NCI-H2081 (cell line): ENCODE results near the gene STH.

Experiments
- DNase-seq, 2 experiments: peaks; one replicate each; lab custom pipeline; 2025; lab: John Stamatoyannopoulos, UW

Gene STH

GRCh38 chr17:45967378-45967777 is 31.7 kb upstream of the STH start:
- no peak for DNase-seq

- DNase-seq, result no peak
These were observed 30.3 kb upstream of the STH start for GRCh38 chr17:45968732-45969131.

DNA sequence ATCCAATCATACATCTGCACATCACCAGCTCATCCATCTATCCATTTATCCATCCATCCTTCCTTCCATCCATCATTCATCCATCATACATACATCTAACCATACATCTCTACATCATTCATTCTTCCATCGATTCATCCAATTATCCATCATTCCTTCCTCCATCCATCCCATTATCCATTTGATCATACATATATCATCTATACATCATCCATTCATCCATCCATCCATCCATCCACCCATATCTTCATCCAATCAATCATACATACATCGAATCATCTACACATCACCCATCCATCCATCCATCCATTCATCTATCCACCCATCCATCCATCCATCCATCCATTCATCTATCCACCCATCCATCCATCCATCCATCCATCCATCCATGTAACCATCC is 29.3 kb upstream of the STH start:
- no peak for DNase-seq

DNA sequence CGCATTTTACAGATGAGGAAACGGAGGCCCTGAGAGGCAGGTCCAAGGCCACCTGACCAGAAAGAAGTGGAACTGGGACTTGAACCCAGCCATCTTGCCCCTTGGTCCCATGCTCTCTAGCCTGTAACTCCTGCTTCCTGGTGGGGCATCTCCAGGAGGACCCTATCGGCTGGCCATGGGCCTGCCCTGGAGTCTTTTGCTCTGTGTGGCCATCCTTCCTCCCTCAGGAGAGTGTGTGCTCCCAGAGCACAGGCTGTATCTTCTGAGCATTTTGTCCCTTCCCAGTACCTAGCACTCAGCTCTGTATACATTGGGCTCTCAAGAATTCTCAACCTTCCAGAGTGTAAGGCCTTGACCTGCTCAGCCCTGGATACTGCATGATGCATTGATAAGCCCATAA is 28.4 kb upstream of the STH start:
- DNase-seq, result no peak

DNA sequence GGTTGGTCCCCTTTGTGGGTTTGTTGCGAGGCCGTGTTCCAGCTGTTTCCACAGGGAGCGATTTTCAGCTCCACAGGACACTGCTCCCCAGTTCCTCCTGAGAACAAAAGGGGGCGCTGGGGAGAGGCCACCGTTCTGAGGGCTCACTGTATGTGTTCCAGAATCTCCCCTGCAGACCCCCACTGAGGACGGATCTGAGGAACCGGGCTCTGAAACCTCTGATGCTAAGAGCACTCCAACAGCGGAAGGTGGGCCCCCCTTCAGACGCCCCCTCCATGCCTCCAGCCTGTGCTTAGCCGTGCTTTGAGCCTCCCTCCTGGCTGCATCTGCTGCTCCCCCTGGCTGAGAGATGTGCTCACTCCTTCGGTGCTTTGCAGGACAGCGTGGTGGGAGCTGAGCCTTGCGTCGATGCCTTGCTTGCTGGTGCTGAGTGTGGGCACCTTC is 27.3 kb upstream of the STH start:
- DNase-seq, result no peak

- no peak for DNase-seq
These were observed 26.5 kb upstream of the STH start for GRCh38 chr17:45972531-45972930.

- no peak for DNase-seq
These were observed 25.8 kb upstream of the STH start for GRCh38 chr17:45973099-45973780.

- peak in 1 of 2 experiments; percentile 37 for DNase-seq
These were observed 24.8 kb upstream of the STH start for GRCh38 chr17:45973946-45974859.

DNA sequence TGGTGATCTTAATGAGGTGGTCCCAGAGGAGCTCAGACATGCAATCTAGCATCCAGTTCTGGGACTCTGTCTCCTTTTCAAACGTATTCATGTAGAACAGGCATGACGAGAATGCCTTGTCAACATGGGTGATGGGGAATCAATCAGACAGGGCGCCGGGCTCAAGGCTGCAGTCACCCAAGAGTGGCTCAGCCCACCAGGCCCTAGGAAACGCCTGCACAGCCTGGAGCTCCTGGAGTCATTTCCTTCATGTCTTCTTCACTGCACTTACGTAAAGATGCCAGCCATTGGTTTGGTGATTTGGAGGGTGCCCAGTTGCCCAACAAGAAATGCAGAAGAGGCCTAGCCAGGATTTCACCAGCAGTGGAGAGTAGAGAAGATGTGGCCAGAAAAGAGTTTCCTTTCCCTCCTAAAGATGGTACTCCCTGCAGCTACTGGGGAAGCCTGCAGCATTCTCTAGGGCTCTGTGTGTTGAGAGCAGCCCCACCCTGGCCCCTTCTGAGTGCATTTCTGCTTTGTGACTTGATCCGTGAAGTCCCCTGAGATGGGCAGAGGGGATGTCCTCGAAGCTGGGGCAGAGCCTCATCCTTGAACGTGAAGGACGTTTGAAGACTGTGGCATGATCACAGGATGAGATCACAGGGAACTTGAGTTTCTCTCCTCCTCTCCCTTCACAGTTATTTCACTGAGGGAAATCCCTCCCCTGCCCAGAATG is 24.0 kb upstream of the STH start:
- DNase-seq, result no peak

DNA sequence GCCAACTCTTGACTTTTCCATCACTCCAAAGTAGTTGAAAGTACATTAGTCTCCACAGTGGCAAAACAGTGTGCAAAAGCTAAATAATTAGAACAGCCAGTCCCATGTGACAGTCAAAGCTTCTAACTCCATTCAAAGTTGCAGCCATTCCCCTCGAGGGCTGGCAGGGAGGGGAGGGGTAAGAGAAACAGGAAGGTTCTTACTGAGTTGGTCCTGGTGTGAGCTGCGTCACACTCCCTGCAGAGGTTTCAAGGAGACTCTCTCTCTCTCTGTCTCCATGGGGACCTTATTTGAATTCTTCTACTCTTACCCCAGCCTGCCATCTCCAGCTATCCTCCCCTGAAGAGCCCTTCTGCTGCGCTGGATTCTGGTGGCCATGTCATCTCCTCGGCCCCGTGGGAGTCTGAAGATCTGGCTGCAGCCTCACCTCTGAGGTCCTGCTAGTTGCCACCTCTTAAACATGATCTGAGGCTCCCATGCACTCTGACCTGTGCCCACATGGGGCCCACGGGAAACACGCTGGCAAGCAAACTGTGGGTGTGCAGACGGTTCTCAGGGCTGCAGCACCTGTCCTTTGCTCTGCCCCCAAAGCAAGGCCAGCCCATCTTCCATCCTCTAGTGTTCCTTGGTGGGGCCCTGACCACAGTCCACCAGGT is 23.3 kb upstream of the STH start:
- no peak for DNase-seq

- DNase-seq, result no peak
These were observed 22.7 kb upstream of the STH start for GRCh38 chr17:45976391-45976754.

GRCh38 chr17:45976755-45977505 is 22.1 kb upstream of the STH start:
- DNase-seq, result no peak

DNA sequence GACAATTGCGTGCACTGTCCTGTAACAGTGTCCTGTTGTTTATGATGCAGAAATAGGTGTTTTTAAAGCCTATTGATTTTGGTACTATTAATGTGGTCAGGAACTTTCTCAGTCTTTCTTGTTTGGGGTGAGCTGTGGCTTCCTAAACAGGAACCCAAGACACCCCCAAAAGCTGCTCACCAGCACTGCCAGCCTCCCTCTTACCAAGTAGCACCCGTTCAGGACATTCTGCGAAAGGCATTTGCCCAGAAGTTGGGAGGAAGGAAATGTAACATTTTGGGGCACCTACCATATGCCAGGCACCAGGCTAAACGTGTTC is 21.6 kb upstream of the STH start:
- no peak for DNase-seq

DNA sequence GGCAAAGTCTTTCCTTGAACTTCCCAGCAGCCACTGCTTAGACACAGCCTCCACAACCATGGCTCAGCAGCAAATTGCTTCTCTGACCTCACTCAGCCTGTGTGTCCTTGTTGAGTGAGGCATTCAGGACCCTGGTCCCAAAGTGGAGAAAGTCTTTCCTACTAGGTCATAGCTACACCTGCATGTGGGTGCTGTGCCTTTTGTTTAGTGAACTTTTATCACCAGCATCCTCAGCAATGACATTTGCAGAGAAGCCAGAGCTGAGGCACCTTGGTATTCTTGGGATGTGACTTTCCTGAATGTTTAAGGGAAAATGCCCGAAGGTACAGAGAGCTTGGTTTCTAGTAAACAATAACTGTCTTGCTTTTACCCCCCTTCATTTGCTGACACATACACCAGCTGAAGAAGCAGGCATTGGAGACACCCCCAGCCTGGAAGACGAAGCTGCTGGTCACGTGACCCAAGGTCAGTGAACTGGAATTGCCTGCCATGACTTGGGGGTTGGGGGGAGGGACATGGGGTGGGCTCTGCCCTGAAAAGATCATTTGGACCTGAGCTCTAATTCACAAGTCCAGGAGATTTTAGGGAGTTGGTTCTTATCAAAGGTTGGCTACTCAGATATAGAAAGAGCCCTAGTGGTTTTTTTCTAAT is 20.9 kb upstream of the STH start:
- no peak for DNase-seq

DNA sequence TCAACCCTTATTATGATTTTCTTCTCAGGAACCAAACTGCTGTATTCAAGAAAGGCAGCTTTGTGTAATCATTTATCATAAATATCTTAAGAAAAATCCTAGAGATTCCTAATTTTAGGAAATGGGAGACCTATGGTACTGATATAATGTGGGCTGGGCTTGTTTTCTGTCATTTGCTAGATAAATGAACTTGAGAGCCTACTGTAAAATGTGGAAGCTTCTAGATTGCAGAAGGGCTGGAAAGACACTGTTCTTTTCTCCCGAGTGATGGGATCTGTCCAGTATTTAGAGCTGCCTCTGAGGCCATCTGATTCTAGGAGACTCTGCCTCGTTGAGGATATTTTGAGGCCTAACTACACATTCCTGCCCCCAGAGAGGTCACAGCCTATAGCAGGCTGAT is 19.9 kb upstream of the STH start:
- no peak for DNase-seq

GRCh38 chr17:45980855-45981254 is 18.2 kb upstream of the STH start:
- DNase-seq, result no peak

GRCh38 chr17:45981306-45981705 is 17.7 kb upstream of the STH start:
- DNase-seq, result no peak

DNA sequence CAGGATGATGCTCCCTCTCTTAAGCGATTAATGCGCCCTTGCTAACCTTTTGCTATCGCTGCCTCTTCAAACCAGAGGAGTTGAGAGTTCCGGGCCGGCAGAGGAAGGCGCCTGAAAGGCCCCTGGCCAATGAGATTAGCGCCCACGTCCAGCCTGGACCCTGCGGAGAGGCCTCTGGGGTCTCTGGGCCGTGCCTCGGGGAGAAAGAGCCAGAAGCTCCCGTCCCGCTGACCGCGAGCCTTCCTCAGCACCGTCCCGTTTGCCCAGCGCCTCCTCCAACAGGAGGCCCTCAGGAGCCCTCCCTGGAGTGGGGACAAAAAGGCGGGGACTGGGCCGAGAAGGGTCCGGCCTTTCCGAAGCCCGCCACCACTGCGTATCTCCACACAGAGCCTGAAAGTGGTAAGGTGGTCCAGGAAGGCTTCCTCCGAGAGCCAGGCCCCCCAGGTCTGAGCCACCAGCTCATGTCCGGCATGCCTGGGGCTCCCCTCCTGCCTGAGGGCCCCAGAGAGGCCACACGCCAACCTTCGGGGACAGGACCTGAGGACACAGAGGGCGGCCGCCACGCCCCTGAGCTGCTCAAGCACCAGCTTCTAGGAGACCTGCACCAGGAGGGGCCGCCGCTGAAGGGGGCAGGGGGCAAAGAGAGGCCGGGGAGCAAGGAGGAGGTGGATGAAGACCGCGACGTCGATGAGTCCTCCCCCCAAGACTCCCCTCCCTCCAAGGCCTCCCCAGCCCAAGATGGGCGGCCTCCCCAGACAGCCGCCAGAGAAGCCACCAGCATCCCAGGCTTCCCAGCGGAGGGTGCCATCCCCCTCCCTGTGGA is 16.0 kb upstream of the STH start:
- no peak for DNase-seq

GRCh38 chr17:45983614-45984310 is 15.3 kb upstream of the STH start:
- DNase-seq, result no peak

GRCh38 chr17:45984368-45984767 is 14.7 kb upstream of the STH start:
- no peak for DNase-seq
